Ramos (cell line): Measurements from ENCODE around the gene BCL3.

Experiments used
- in situ Hi-C: fragments of 300-500 bp; cut with MboI; formaldehyde crosslinking; loops from one replicate; pipeline ENCODE4 v1.14.3; 2022; ENCODE audit warnings: low sequenced_read_pairs; ENCODE audit not compliant: unreplicated experiment

BCL3 gene

GRCh38 chr19:44753932-44754749 is 5.6 kb downstream of the BCL3 start:
- in situ Hi-C loops, result loop anchor here (25.0 kb wide), 1 partner anchor 992 kb away; the partner anchor contains the start of gene SMG9

GRCh38 chr19:44754750-44755080 is 6.2 kb downstream of the BCL3 start:
- in situ Hi-C loops, result loop anchor here (25.0 kb wide), 1 partner anchor 992 kb away; the partner anchor contains the start of gene SMG9

GRCh38 chr19:44755219-44755618 is 6.7 kb downstream of the BCL3 start:
- in situ Hi-C loops, result loop anchor here (25.0 kb wide), 1 partner anchor 993 kb away; the partner anchor contains the start of gene SMG9

- in situ Hi-C loops, result loop anchor here (25.0 kb wide), 1 partner anchor 994 kb away; the partner anchor contains the start of gene SMG9
Observed at GRCh38 chr19:44756089-44756562, 7.6 kb downstream of the BCL3 start.

- in situ Hi-C loops, result loop anchor here (25.0 kb wide), 1 partner anchor 995 kb away; the partner anchor contains the start of gene SMG9
Observed at GRCh38 chr19:44757057-44757734, 8.7 kb downstream of the BCL3 start.

- in situ Hi-C loops, result loop anchor here (25.0 kb wide), 1 partner anchor 996 kb away; the partner anchor contains the start of gene SMG9
Observed at GRCh38 chr19:44757735-44758505, 9.4 kb downstream of the BCL3 start.

GRCh38 chr19:44758596-44758995 is 10.1 kb downstream of the BCL3 start:
- in situ Hi-C loops, result loop anchor here (25.0 kb wide), 1 partner anchor 996 kb away; the partner anchor contains the start of gene SMG9

GRCh38 chr19:44759083-44759804 is 10.7 kb downstream of the BCL3 start:
- in situ Hi-C loops, result loop anchor here (25.0 kb wide), 1 partner anchor 997 kb away; the partner anchor contains the start of gene SMG9

- in situ Hi-C loops, result loop anchor here (25.0 kb wide), 1 partner anchor 1000 kb away; the partner anchor contains the start of gene SMG9
Observed at GRCh38 chr19:44762038-44762437, 13.5 kb downstream of the BCL3 start.

- in situ Hi-C loops, result loop anchor here (25.0 kb wide), 1 partner anchor 1003 kb away; the partner anchor contains the start of gene SMG9
Observed at GRCh38 chr19:44765033-44765948, 16.8 kb downstream of the BCL3 start.

- in situ Hi-C loops, result loop anchor here (25.0 kb wide), 1 partner anchor 1004 kb away; the partner anchor contains the start of gene SMG9
Observed at GRCh38 chr19:44765949-44766335, 17.4 kb downstream of the BCL3 start.

- in situ Hi-C loops, result loop anchor here (25.0 kb wide), 1 partner anchor 1005 kb away; the partner anchor contains the start of gene SMG9
Observed at GRCh38 chr19:44767295-44768180, 19.0 kb downstream of the BCL3 start.

GRCh38 chr19:44770550-44771257 is 22.2 kb downstream of the BCL3 start:
- in situ Hi-C loops, result loop anchor here (5.0 to 25.0 kb wide), 2 partner anchors 48 to 1008 kb away; partner anchors contain the start of gene SMG9

GRCh38 chr19:44772144-44772543 is 23.6 kb downstream of the BCL3 start:
- in situ Hi-C loops, result loop anchor here (5.0 to 25.0 kb wide), 2 partner anchors 50 to 1010 kb away; partner anchors contain the start of gene SMG9

- in situ Hi-C loops, result loop anchor here (5.0 to 25.0 kb wide), 2 partner anchors 51 to 1011 kb away; partner anchors contain the start of gene SMG9
Observed at GRCh38 chr19:44772959-44773358, 24.5 kb downstream of the BCL3 start.

- in situ Hi-C loops, result no loop called here
Observed at GRCh38 chr19:44775676-44776240, 27.2 kb downstream of the BCL3 start.
